GM12873 (cell line): ENCODE measurements around the gene CHAF1B.

Experiments
- CTCF ChIP-seq: IDR thresholded peaks from 2 replicates; pipeline ENCODE4 v1.5.1; 2012; ENCODE audit warnings: low read depth, mild to moderate bottlenecking, moderate library complexity, low read length, control low read depth; ENCODE audit not compliant: insufficient read depth; ENCODE audit errors: missing control alignments

Gene CHAF1B

GRCh38 chr21:36431252-36431651 is 46.1 kb downstream of the CHAF1B start:
- no peak for TF ChIP-seq CTCF

GRCh38 chr21:36433059-36433709 is 48.0 kb downstream of the CHAF1B start:
- TF ChIP-seq CTCF: no peak

- TF ChIP-seq CTCF: no peak
Measured at GRCh38 chr21:36434144-36434543, 49.0 kb downstream of the CHAF1B start.

- TF ChIP-seq CTCF: no peak
Measured at GRCh38 chr21:36436829-36437744, 51.9 kb downstream of the CHAF1B start.

- no peak for TF ChIP-seq CTCF
Measured at GRCh38 chr21:36437745-36438128, 52.5 kb downstream of the CHAF1B start.

GRCh38 chr21:36441715-36442114 is 56.5 kb downstream of the CHAF1B start:
- no peak for TF ChIP-seq CTCF

- no peak for TF ChIP-seq CTCF
Measured at GRCh38 chr21:36446301-36446700, 61.1 kb downstream of the CHAF1B start.
